ENCODE measurements around the gene TDRKH.

DNA sequence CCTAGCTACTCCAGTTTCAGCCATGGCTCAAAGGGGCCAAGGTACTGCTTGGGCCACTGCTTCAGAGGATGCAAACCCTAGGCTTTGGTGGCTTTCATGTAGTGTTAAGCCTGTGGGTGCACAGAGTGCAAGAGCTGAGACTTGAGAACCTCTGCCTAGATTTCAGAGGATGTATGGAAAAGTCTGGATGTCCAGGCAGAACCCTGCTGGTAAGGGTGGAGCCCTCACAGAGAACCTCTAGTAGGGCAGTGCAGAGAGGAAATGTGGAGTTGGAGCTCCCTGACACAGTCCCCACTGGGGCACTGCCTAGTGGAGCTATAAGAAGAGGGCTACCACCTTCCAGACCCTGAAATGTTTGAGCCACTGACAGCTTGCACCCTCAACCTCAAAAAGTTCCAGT, 52.8 kb downstream of the TDRKH start:
- TF ChIP-seq, protein P1, sequence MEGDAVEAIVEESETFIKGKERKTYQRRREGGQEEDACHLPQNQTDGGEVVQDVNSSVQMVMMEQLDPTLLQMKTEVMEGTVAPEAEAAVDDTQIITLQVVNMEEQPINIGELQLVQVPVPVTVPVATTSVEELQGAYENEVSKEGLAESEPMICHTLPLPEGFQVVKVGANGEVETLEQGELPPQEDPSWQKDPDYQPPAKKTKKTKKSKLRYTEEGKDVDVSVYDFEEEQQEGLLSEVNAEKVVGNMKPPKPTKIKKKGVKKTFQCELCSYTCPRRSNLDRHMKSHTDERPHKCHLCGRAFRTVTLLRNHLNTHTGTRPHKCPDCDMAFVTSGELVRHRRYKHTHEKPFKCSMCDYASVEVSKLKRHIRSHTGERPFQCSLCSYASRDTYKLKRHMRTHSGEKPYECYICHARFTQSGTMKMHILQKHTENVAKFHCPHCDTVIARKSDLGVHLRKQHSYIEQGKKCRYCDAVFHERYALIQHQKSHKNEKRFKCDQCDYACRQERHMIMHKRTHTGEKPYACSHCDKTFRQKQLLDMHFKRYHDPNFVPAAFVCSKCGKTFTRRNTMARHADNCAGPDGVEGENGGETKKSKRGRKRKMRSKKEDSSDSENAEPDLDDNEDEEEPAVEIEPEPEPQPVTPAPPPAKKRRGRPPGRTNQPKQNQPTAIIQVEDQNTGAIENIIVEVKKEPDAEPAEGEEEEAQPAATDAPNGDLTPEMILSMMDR (IDR thresholded peaks at IDR 0.05): no peak
- TF ChIP-seq POLR2A (IDR thresholded peaks at IDR 0.05): no peak

All from esophagus squamous epithelium (tissue), 4 donors.